ENCODE results near the gene ANKRD13B.
"Not testable (repeated sequence)": the region's sequence is repeated elsewhere in the genome, so short reads cannot be mapped to it uniquely, and the experiment has no call there.

ANKRD13B gene

GRCh38 chr17:29650396-29650795, 57.5 kb downstream of the ANKRD13B start:
- no peak for DNase-seq

- DNase-seq: not testable (repeated sequence)
Measured at GRCh38 chr17:29651913-29652312, 59.0 kb downstream of the ANKRD13B start.

- no peak for DNase-seq
Measured at GRCh38 chr17:29652976-29653375, 60.0 kb downstream of the ANKRD13B start.

GRCh38 chr17:29653995-29654714, 61.2 kb downstream of the ANKRD13B start:
- DNase-seq: no peak

- no peak for DNase-seq
Measured at GRCh38 chr17:29655323-29655722, 62.4 kb downstream of the ANKRD13B start.

GRCh38 chr17:29659155-29659554, 66.2 kb downstream of the ANKRD13B start:
- no peak for DNase-seq

GRCh38 chr17:29661213-29661612, 68.3 kb downstream of the ANKRD13B start:
- DNase-seq: no peak

GRCh38 chr17:29663155-29663554, 70.2 kb downstream of the ANKRD13B start:
- no peak for DNase-seq
